GM21390 (cell line): ENCODE data around the gene MYBPC3.

Experiments
- ATAC-seq: cut with Tn5 transposase; IDR thresholded peaks from one replicate; pipeline ENCODE4 v1.9.1; 2021; ENCODE audit not compliant: unreplicated experiment

Gene MYBPC3

GRCh38 chr11:47357985-47358730, 5.7 kb upstream of the MYBPC3 start:
- ATAC-seq = no peak

- no peak for ATAC-seq
These were observed 4.5 kb upstream of the MYBPC3 start for GRCh38 chr11:47356998-47357329.

GRCh38 chr11:47356129-47356997, 3.9 kb upstream of the MYBPC3 start:
- no peak for ATAC-seq

- no peak for ATAC-seq
These were observed 3.0 kb upstream of the MYBPC3 start for GRCh38 chr11:47355283-47356128.

- ATAC-seq = no peak
These were observed 2.4 kb upstream of the MYBPC3 start for GRCh38 chr11:47354913-47355282.

GRCh38 chr11:47353978-47354774, 1.7 kb upstream of the MYBPC3 start:
- ATAC-seq = no peak

- ATAC-seq = no peak
These were observed 1.1 kb downstream of the MYBPC3 start for GRCh38 chr11:47351156-47352126.

- ATAC-seq = no peak
These were observed 2.2 kb downstream of the MYBPC3 start for GRCh38 chr11:47350315-47350714.

GRCh38 chr11:47349521-47350095, 2.9 kb downstream of the MYBPC3 start:
- no peak for ATAC-seq

- no peak for ATAC-seq
These were observed 3.6 kb downstream of the MYBPC3 start for GRCh38 chr11:47348859-47349258.

GRCh38 chr11:47348131-47348802, 4.2 kb downstream of the MYBPC3 start:
- ATAC-seq = no peak

GRCh38 chr11:47347137-47347536, 5.4 kb downstream of the MYBPC3 start:
- no peak for ATAC-seq

GRCh38 chr11:47345890-47346563, 6.5 kb downstream of the MYBPC3 start:
- ATAC-seq = no peak

GRCh38 chr11:47342854-47343253, 9.6 kb downstream of the MYBPC3 start:
- ATAC-seq = no peak

- ATAC-seq = no peak
These were observed 10.3 kb downstream of the MYBPC3 start for GRCh38 chr11:47342036-47342803.

- no peak for ATAC-seq
These were observed 11.3 kb downstream of the MYBPC3 start for GRCh38 chr11:47340980-47341775.

- ATAC-seq = no peak
These were observed 12.5 kb downstream of the MYBPC3 start for GRCh38 chr11:47340010-47340409.
